Body of pancreas (tissue), 4 donors: Measurements from ENCODE around the gene KDF1. TPM values are rescaled to one million over a fixed set of nuclear protein-coding genes. Genes with fewer than 3 reads are reported as not detected.

Experiments used
- ATAC-seq: fragments of 150-250 bp; one replicate; pipeline ENCODE4 v1.9.1; 2016
- DNase-seq, 4 donors: peaks; one replicate each; pipeline ENCODE4 v3.0.0-alpha.2; 2019
- H3K27ac ChIP-seq, 4 donors: fragments of 200-600 bp; sonication (generic); 1 replicate in 3 of 4; 2 replicates in 1 of 4; pipeline versions ENCODE4 v1.5.1 to v1.6.1; 2016 to 2019; ENCODE audit warnings: mild to moderate bottlenecking in 1 of 4, mixed read lengths in 1 of 4, moderate library complexity in 1 of 4
- H3K27me3 ChIP-seq, 2 donors: fragments of 200-600 bp; sonication (generic); one replicate each; pipeline ENCODE4 v1.6.0; 2016; ENCODE audit warnings: mild to moderate bottlenecking in 1 of 2
- H3K36me3 ChIP-seq, 2 donors: fragments of 200-600 bp; sonication (generic); replicated peaks in 1 of 2; 2 replicates each; pipeline ENCODE4 v1.5.1; 2016; ENCODE audit warnings: low read depth in 2 of 2; ENCODE audit not compliant: insufficient read depth in 1 of 2
- H3K4me1 ChIP-seq: fragments of 200-600 bp; sonication (generic); one replicate; pipeline ENCODE4 v1.6.0; 2016
- H3K4me3 ChIP-seq, 2 donors: fragments of 200-600 bp; sonication (generic); 1 replicate in 1 of 2; 2 replicates in 1 of 2; pipeline ENCODE4 v1.5.1; 2016 to 2019
- H3K9me3 ChIP-seq, 3 donors: fragments of 200-600 bp; sonication (generic); 1 replicate in 2 of 3; 2 replicates in 1 of 3; pipeline ENCODE4 v1.5.1; 2016
- POLR2A ChIP-seq, 3 donors: fragments of 450-650 bp; IDR thresholded peaks; one replicate each; pipeline ENCODE4 v1.6.1; 2016; ENCODE audit warnings: antibody characterized with exemption in 3 of 3, mild to moderate bottlenecking in 2 of 3
- WGBS, 2 donors: methylation state at CpG; one replicate each; pipeline ENCODE4 v1.1.5; 2017; 5-methylcytosine and 5-hydroxymethylcytosine counted together
- intact Hi-C: fragments of 100-400 bp; cut with DNase I; formaldehyde crosslinking; loops from one replicate; pipeline ENCODE4 v1.15.1; 2023
- total RNA-seq, 2 donors: library from RNA; depleted of rRNA; stranded (reverse); fragments of >200 nt; gene quantifications; one replicate each; pipeline ENCODE4 v1.1.0, GENCODE V29; 2016
- TF ChIP-seq, protein P1 (sequence below), 7 experiments: fragments of 450-650 bp in 4 of 7; fragments of 200-600 bp in 3 of 7; sonication (generic) in 3 of 7; IDR thresholded peaks; one replicate each; pipeline ENCODE4 v1.5.1; 2016 to 2019; ENCODE audit warnings: antibody characterized with exemption in 7 of 7

Gene KDF1
- total RNA-seq, 2 donors from 2014 or later = 13.8 to 18.7 TPM

GRCh38 chr1:26957306-26957705, 3.0 kb downstream of the KDF1 start:
- Histone ChIP-seq H3K27ac (no peak overlapping the region), H3K4me1 (peaks cover 27% of the 10 kb centered on the region), H3K9me3 (no peaks in the 10 kb centered on the region), H3K27me3 (no peaks in the 10 kb centered on the region), H3K36me3 (no peaks in the 10 kb centered on the region), H3K4me3 (no peak overlapping the region)
- TF ChIP-seq, protein P1, sequence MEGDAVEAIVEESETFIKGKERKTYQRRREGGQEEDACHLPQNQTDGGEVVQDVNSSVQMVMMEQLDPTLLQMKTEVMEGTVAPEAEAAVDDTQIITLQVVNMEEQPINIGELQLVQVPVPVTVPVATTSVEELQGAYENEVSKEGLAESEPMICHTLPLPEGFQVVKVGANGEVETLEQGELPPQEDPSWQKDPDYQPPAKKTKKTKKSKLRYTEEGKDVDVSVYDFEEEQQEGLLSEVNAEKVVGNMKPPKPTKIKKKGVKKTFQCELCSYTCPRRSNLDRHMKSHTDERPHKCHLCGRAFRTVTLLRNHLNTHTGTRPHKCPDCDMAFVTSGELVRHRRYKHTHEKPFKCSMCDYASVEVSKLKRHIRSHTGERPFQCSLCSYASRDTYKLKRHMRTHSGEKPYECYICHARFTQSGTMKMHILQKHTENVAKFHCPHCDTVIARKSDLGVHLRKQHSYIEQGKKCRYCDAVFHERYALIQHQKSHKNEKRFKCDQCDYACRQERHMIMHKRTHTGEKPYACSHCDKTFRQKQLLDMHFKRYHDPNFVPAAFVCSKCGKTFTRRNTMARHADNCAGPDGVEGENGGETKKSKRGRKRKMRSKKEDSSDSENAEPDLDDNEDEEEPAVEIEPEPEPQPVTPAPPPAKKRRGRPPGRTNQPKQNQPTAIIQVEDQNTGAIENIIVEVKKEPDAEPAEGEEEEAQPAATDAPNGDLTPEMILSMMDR (IDR thresholded peaks at IDR 0.05) = no peak
- no peak for TF ChIP-seq POLR2A (IDR thresholded peaks at IDR 0.05)
- intact Hi-C loops = no loop called here
- WGBS, 2 donors = 92 to 97% methylated on average over 3 of the region's 3 CpGs
- no peak for ATAC-seq
- no peak for DNase-seq

GRCh38 chr1:26956321-26956720, 3.9 kb downstream of the KDF1 start:
- H3K36me3 ChIP-seq = no peaks in the 10 kb centered on the region
- peaks cover 20% of the 10 kb centered on the region for H3K4me1 ChIP-seq
- no peak for TF ChIP-seq POLR2A (IDR thresholded peaks at IDR 0.05)
- TF ChIP-seq, protein P1 (IDR thresholded peaks at IDR 0.05) = no peak
- H3K27me3 ChIP-seq = no peaks in the 10 kb centered on the region
- 93 to 99% methylated on average over 3 of the region's 3 CpGs for WGBS, 2 donors
- DNase-seq (no peak), ATAC-seq (no peak)
- H3K27ac ChIP-seq = no peak overlapping the region
- H3K9me3 ChIP-seq = no peaks in the 10 kb centered on the region
- intact Hi-C loops = no loop called here
- no peak overlapping the region for H3K4me3 ChIP-seq

- H3K4me3 ChIP-seq = no peak overlapping the region
- no peak overlapping the region for H3K27ac ChIP-seq
Observed at GRCh38 chr1:26953374-26953773, 6.9 kb downstream of the KDF1 start.

GRCh38 chr1:26951821-26952497, 8.3 kb downstream of the KDF1 start:
- intact Hi-C loops = no loop called here
- WGBS, 2 donors = 80 to 94% methylated on average over 3 to 18 of the region's 24 CpGs
- ATAC-seq (no peak), DNase-seq (no peak)
- Histone ChIP-seq H3K27me3 (no peaks in the 10 kb centered on the region), H3K27ac (no peak overlapping the region), H3K4me3 (no peak overlapping the region), H3K9me3 (no peaks in the 10 kb centered on the region), H3K36me3 (no peaks in the 10 kb centered on the region), H3K4me1 (no peaks in the 10 kb centered on the region)
- TF ChIP-seq, protein P1 (IDR thresholded peaks at IDR 0.05) = no peak
- no peak for TF ChIP-seq POLR2A (IDR thresholded peaks at IDR 0.05)

More at GRCh38 chr1:26953374-26953773, 6.9 kb downstream of the KDF1 start:
- DNase-seq = no peak
- Histone ChIP-seq H3K36me3 (no peaks in the 10 kb centered on the region), H3K9me3 (no peaks in the 10 kb centered on the region), H3K27me3 (no peaks in the 10 kb centered on the region), H3K4me1 (peaks cover 2% of the 10 kb centered on the region)
- intact Hi-C loops = no loop called here
- ATAC-seq = no peak
- TF ChIP-seq POLR2A (IDR thresholded peaks at IDR 0.05) = no peak
- TF ChIP-seq, protein P1 (IDR thresholded peaks at IDR 0.05) = no peak
- WGBS, 2 donors = 95 to 97% methylated on average over 5 of the region's 5 CpGs

- peaks cover 5% of the 10 kb centered on the region for H3K4me1 ChIP-seq
- WGBS, 2 donors = 95 to 100% methylated on average over 3 to 14 of the region's 14 CpGs
- H3K9me3 ChIP-seq = no peaks in the 10 kb centered on the region
- H3K27me3 ChIP-seq = no peaks in the 10 kb centered on the region
- no peak overlapping the region for H3K4me3 ChIP-seq
- TF ChIP-seq POLR2A (IDR thresholded peaks at IDR 0.05) = no peak
- TF ChIP-seq, protein P1 (IDR thresholded peaks at IDR 0.05) = no peak
- no peaks in the 10 kb centered on the region for H3K36me3 ChIP-seq
- intact Hi-C loops = no loop called here
- ATAC-seq (no peak), DNase-seq (no peak)
- H3K27ac ChIP-seq = no peak overlapping the region
Observed at GRCh38 chr1:26951216-26951615, 9.1 kb downstream of the KDF1 start.
